CD4-positive, alpha-beta T cell (primary cell): ENCODE measurements around the gene RCOR2. TPM values are rescaled to one million over a fixed set of nuclear protein-coding genes. Genes with fewer than 3 reads are reported as not detected.

Experiments
- ATAC-seq: fragments of 200-7000 bp; cut with Tn5 transposase; one replicate; pipeline ENCODE4 v1.10.0; 2022; ENCODE audit warnings: mild to moderate bottlenecking; ENCODE audit not compliant: poor library complexity
- CTCF ChIA-PET: fragments of 350-600 bp; sonication (Branson Sonifier 250); formaldehyde crosslinking; loops from one replicate; lab custom pipeline; 2021; ENCODE audit warnings: antibody characterized with exemption, inconsistent platforms; lab: Charles Lee
- POLR2A ChIA-PET: fragments of 350-600 bp; sonication (Branson Sonifier 250); formaldehyde crosslinking; loops from one replicate; lab custom pipeline; 2021; ENCODE audit warnings: antibody characterized with exemption, inconsistent platforms; lab: Charles Lee
- DNase-seq, 14 experiments: peaks; one replicate each; pipeline ENCODE4 v3.0.0-alpha.2; 2013 to 2020; ENCODE audit warnings: mixed read lengths in 2 of 14
- H3K27ac ChIP-seq, 2 donors: one replicate each; pipeline versions ENCODE4 v1.5.1 to v1.7.0; 2013; ENCODE audit warnings: low read length in 2 of 2, low read depth in 1 of 2, mild to moderate bottlenecking in 1 of 2
- H3K27me3 ChIP-seq, 2 experiments: 1 replicate in 1 of 2; 2 replicates in 1 of 2; pipeline versions ENCODE4 v1.6.1 to v1.7.0; 2013; ENCODE audit warnings: low read length in 2 of 2, control low read depth in 1 of 2, mild to moderate bottlenecking in 1 of 2, moderate library complexity in 1 of 2; ENCODE audit not compliant: insufficient read depth in 2 of 2, control insufficient read depth in 1 of 2
- H3K36me3 ChIP-seq: one replicate; pipeline ENCODE4 v1.6.1; 2013; ENCODE audit warnings: low read length, control low read depth; ENCODE audit not compliant: insufficient read depth
- H3K4me1 ChIP-seq: one replicate; pipeline ENCODE4 v1.6.1; 2013; ENCODE audit warnings: low read length, control low read depth; ENCODE audit not compliant: insufficient read depth
- H3K4me3 ChIP-seq: one replicate; pipeline ENCODE4 v1.5.1; 2013; ENCODE audit warnings: mild to moderate bottlenecking, low read length, moderate library complexity
- H3K9me3 ChIP-seq, 2 experiments: 1 replicate in 1 of 2; 2 replicates in 1 of 2; pipeline versions ENCODE4 v1.6.1 to v1.7.0; 2013; ENCODE audit warnings: low read length in 2 of 2, mild to moderate bottlenecking in 2 of 2, control low read depth in 1 of 2, moderate library complexity in 1 of 2; ENCODE audit not compliant: control insufficient read depth in 1 of 2, insufficient read depth in 1 of 2
- H3K27ac Mint-ChIP-seq: one replicate; pipeline ENCODE4 v1.8.0; 2020; ENCODE audit warnings: mixed read lengths
- H3K27me3 Mint-ChIP-seq: one replicate; pipeline ENCODE4 v1.8.0; 2021; ENCODE audit warnings: mixed read lengths
- H3K36me3 Mint-ChIP-seq: one replicate; pipeline ENCODE4 v1.8.0; 2021; ENCODE audit warnings: low read depth, mixed read lengths
- H3K4me1 Mint-ChIP-seq: one replicate; pipeline ENCODE4 v1.8.0; 2021; ENCODE audit warnings: low read depth, mixed read lengths
- H3K4me3 Mint-ChIP-seq: one replicate; pipeline ENCODE4 v1.8.0; 2020; ENCODE audit warnings: mild to moderate bottlenecking, mixed read lengths
- H3K9me3 Mint-ChIP-seq: one replicate; pipeline ENCODE4 v1.8.0; 2020; ENCODE audit warnings: mixed read lengths
- CTCF ChIP-seq: fragments of 200-600 bp; IDR thresholded peaks from one replicate; pipeline ENCODE4 v1.8.0; 2022; ENCODE audit warnings: antibody characterized with exemption, mild to moderate bottlenecking
- intact Hi-C, 2 experiments: fragments of 100-400 bp; cut with DNase I in 1 of 2; cut with micrococcal nuclease in 1 of 2; formaldehyde crosslinking; loops; one replicate each; pipeline versions ENCODE4 v1.15.1 to v1.9.0; 2023 to 2025; cut with DNase I, micrococcal nuclease
- total RNA-seq, 174 experiments: library from RNA in 2 of 174; stranded (reverse) in 2 of 174; gene quantifications; one replicate each; pipeline ENCODE4 v1.2.3 and lab custom pipeline; 2021 to 2026

RCOR2 gene
- total RNA-seq, 2 experiments from 2014 or later: not detected

DNA sequence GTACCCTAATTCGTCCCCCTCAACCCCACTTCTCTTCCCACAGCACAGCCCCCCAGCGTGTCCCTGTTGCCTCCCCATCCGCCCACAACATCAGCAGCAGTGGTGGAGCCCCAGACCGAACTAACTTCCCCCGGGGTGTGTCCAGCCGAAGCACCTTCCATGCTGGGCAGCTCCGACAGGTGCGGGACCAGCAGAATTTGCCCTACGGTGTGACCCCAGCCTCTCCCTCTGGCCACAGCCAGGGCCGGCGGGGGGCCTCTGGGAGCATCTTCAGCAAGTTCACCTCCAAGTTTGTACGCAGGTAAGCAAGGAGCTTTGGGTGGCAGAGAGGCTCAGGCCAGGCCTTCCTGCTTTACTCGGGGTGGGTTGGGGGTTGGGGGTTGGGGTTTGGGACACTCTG lies 12.2 kb downstream of the RCOR2 start:
- no peaks in the 10 kb centered on the region for H3K4me1 Mint-ChIP-seq
- no peak for DNase-seq
- H3K4me1 ChIP-seq: no peaks in the 10 kb centered on the region
- ChIA-PET POLR2A (no interaction called here), CTCF (no interaction called here)
- H3K9me3 Mint-ChIP-seq: no peaks in the 10 kb centered on the region
- H3K36me3 ChIP-seq: peaks cover 90% of the 10 kb centered on the region
- intact Hi-C loops: loop anchor here (5.0 to 10.0 kb wide), 3 partner anchors 37 to 248 kb away; partner anchors contain the start of gene ZFTA (in 1 of the 2)
- H3K4me3 Mint-ChIP-seq: no peak overlapping the region
- H3K4me3 ChIP-seq: no peak overlapping the region
- H3K27me3 ChIP-seq: no peaks in the 10 kb centered on the region
- H3K9me3 ChIP-seq: no peaks in the 10 kb centered on the region
- H3K27ac ChIP-seq: no peak overlapping the region
- H3K27ac Mint-ChIP-seq: no peak overlapping the region
- H3K27me3 Mint-ChIP-seq: no peaks in the 10 kb centered on the region
- no peak for ATAC-seq
- no peak for TF ChIP-seq CTCF
- H3K36me3 Mint-ChIP-seq: peaks cover 86% of the 10 kb centered on the region

- Histone ChIP-seq H3K4me3 (no peak overlapping the region), H3K4me1 (no peaks in the 10 kb centered on the region), H3K27ac (no peak overlapping the region), H3K9me3 (no peaks in the 10 kb centered on the region), H3K36me3 (peaks cover 92% of the 10 kb centered on the region), H3K27me3 (no peaks in the 10 kb centered on the region)
- no peak for TF ChIP-seq CTCF
- H3K27me3 Mint-ChIP-seq: no peaks in the 10 kb centered on the region
- no peak overlapping the region for H3K27ac Mint-ChIP-seq
- no peak for DNase-seq
- no peak for ATAC-seq
- no peaks in the 10 kb centered on the region for H3K4me1 Mint-ChIP-seq
- peaks cover 93% of the 10 kb centered on the region for H3K36me3 Mint-ChIP-seq
- H3K4me3 Mint-ChIP-seq: no peak overlapping the region
- no peaks in the 10 kb centered on the region for H3K9me3 Mint-ChIP-seq
- CTCF ChIA-PET: no interaction called here
- intact Hi-C loops: loop anchor here in 1 of 2 experiments (5.0 to 10.0 kb wide), 2 partner anchors 37 to 139 kb away; partner anchors contain the start of gene ZFTA
- POLR2A ChIA-PET: interaction anchor here (0.5 to 0.9 kb wide), 2 partner anchors 16 to 38 kb away, joined by 3 read pairs; no protein-coding TSS in a partner anchor
Measured at GRCh38 chr11:63903884-63904283, 13.1 kb downstream of the RCOR2 start.

DNA sequence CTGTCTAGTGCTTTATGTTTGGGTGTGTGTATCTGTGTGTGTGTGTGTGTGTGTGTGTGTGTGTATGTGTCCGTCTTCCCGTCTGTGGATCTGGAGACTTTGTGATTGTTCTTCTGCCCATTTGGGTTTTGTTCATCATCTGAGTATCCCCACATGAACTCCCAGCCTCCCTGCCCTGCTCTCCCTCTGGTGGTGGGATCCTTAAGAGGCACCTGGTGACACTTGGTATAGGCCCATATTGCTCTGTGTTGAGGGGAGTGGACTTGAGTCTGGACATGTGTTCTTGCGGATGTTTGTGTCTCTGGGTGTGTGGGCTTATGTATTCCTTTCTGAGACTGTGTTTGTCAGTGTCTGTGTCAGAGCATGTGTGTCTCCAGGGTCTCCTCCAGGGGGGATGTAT lies 15.3 kb downstream of the RCOR2 start:
- Histone ChIP-seq H3K36me3 (peaks cover 92% of the 10 kb centered on the region), H3K4me1 (peaks cover under 1% of the 10 kb centered on the region), H3K27me3 (no peaks in the 10 kb centered on the region), H3K9me3 (no peaks in the 10 kb centered on the region), H3K27ac (no peak overlapping the region), H3K4me3 (no peak overlapping the region)
- intact Hi-C loops: loop anchor here in 1 of 2 experiments (5.0 to 10.0 kb wide), 2 partner anchors 34 to 137 kb away; partner anchors contain the start of gene ZFTA
- Mint-ChIP-seq H3K4me3 (no peak overlapping the region), H3K9me3 (no peaks in the 10 kb centered on the region), H3K27me3 (no peaks in the 10 kb centered on the region), H3K36me3 (peaks cover 98% of the 10 kb centered on the region), H3K4me1 (peaks cover 7% of the 10 kb centered on the region), H3K27ac (no peak overlapping the region)
- CTCF ChIA-PET: no interaction called here
- DNase-seq: peak in 2 of 14 experiments; percentile 36 to 52
- POLR2A ChIA-PET: no interaction called here
- ATAC-seq: no peak
- no peak for TF ChIP-seq CTCF
